GM12801 (cell line): ENCODE data around the gene RTP5.

Experiments used
- CTCF ChIP-seq: IDR thresholded peaks from one replicate; pipeline ENCODE4 v1.5.1; 2011; ENCODE audit warnings: control low read depth; ENCODE audit not compliant: insufficient read length; ENCODE audit errors: extremely low read depth

Gene RTP5

DNA sequence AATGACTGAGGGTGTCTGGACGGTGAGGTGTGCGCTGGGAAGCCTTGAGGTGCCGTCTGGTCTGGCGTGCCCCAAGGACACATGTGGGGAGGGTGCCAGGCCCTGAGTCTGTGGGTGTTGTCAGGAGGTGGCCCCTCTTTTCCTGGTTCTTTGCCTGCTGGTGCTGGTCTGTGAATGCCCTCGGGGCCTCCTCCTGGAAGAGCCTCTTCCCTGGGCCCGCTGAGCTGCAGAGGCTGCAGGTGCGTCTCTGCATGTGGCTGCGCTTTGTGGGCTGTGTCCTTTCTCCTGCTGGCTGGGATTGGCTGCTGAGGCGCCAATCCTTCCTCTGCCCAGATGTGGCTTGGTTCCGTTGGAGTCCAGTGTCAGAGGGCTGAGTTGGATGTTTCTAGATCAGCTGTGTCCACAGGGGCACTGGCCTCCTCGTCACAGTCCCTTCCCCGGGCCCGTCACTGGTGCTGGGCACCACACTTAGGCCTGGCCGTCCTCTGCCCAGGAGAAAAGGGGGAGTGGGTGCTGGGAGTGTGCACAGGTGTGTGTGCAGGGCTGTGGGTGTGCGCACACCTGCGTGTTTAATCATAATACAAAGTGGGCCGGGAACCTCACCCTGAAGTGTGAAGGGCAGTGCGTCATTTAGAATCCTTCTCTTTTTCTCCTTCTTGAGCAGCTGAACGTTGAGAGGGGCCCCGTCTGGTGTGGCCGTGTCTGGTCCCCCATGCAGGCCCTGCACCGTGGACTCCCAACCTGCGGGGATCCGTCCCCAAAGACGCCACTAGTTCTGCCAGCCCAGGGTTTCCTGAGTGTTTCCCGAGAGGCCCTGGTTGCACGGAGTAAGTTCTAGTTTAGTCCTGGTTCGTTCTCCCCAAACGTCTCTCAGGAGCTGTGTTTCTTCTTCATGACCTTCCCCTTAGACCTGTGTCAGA, 35.5 kb downstream of the RTP5 start:
- TF ChIP-seq CTCF, result no peak

DNA sequence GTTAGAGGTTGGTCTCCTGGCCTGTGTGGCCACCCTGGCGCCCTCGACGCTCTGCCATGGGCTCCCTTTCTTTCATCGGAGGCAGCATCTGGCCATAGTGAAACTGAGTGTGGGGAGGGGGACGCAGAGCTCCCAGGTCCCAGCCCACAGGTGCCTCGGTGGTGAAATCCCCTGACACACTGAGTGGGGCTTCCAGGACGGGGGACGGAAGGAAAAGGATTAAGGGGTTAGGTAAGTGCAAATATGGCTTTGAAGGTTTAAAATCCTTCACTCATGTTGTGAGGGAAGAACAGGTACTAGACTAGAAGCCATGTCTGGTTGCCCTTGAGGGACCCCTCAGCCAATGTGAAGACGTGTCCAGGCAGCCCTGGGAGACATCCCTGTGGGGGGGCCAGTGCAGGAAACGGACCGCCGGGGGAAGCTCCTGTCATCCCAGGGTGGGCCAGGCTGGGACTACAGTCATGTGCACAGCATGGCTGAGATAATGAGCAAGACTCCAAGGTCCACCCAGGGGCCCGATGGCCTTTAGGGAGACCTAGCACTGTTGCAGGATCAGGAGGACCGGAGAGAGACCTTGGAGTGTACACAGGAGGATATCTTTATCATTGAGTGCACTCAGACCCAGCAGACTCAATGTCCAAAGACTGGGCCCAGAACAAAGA, 36.3 kb downstream of the RTP5 start:
- TF ChIP-seq CTCF, result no peak

DNA sequence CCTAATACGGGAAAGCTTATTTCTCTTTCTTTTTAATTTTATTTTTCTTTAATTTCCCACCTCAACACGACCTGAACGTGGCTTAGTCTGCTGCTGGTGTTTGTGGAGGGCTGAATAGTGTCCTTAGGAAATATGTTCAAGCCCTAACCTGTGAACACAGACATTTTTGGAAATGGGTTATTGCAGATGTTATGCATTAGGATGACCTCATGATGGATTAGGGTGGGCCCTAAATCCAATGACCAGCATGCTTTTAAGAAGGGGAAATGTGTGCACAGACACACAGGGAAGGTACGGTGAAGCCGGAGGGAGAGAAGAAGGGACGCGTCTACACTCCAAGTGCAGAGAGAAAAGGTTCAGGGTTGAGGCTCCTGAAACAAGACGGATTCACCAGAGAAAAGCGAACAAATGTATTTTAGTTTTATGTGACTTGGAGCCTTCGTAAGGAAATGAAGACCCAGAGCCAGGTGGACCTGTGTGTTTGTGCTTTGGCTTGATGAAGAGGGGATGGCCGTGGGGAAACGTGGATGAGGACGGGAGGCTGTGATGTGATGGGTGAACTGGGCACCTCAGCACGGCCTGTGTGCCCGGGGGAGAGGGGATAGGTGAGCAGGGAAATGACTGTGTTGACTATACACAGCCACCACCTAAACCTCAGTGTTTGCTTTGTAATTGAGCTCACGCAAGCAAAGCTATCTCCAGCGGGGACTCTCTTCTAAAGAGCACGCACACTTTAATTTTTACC, 37.5 kb downstream of the RTP5 start:
- no peak for TF ChIP-seq CTCF

DNA sequence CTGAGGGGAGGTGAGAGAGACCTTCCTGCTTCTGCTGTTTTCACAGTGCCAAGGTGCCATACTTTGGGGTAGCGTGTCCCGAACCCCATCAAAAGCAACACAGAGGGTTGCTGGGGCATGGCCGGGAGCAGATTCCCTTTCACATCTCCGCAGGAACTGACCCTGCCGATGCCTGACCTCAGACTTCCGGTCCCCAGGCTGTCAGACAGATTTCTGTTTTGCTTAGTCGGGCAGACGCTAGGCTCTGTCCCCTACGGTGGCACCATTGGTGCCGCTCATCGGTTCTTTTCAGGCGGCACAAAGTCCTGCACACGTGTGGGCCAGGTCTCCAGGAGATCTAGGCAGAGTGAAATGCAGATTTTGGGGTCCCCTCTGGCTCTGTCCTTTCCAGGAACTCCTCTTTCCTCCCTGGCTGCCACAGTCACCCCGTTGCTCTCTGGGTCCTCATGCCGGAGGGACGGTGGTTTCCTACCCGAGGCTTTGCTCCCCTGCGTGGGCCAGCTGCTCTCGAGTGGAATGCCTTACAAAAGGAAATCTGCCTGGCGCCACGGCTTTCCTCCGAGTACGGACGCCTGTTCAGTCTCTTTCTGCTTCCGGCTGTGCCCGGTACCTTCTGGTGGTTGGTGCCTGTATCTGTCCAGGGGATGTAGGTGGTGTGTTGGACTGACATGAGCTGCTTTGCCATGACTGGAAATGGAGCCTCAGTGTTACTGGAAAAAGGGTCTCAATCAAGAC, 39.3 kb downstream of the RTP5 start:
- TF ChIP-seq CTCF, result no peak

DNA sequence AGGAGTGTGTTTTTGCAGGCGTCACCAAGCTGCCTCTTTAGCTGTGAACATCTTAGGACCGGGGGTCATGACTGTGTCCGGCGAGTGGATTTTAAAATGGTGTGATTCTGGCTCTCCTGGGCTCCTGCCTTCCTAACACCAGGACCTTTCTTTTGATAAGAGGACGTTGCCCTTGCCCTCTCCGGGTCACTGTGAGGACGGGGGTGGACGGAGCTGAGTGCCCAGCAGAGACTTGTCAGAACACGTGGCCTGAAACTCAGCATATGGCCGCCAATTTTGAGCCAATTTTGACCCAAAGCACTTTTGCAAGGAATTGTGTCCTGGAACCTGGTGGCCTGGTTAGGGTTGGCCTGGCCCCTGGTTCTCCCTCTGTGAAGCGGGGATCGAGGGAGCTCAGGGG, 40.2 kb downstream of the RTP5 start:
- no peak for TF ChIP-seq CTCF

DNA sequence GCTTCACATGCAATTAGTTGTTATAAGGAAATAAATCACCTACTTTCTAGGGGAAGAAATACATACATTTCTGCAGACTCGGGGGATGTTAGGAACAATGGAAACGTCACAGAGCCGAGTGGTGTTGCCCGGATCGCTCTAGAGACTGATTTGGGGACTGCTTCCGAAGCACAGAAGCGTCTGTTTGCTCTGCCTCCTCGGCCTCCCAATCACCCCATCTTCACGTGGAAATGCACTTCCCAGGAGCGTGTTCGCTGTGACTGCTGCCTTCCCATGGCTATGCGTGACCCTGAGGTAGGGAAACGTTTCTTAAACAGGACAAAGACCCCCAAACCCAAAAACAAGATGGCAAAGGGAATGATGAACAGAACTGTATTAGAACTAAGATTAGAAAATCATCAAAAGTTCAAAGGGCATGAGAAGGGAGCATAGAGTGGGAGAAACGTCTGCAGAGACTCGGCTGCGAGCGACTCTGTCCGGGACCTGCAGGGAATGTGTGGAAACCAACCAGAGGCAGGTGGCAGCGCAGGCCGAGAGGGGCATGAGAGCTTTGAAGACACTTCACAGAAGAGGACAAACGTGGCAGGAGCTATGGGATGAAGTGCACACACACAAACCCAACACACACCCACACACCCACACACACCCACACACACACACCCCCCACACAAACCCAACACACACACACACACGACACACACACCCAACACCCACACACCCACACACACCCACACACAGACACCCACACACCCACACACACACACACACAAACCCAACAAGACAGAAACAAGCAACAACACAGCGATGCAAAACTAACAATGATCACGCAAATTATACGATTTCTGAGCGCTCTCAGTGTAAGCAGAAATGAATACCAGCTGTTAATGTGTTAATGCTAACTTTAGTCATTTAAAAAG, 41.3 kb downstream of the RTP5 start:
- no peak for TF ChIP-seq CTCF
